Transverse colon (tissue), 4 donors: Measurements from ENCODE around the gene SLC2A11.

ENCODE experiments used
- EP300 ChIP-seq: sonication (generic); formaldehyde crosslinking; IDR thresholded peaks from one replicate; pipeline ENCODE4 v1.6.1; 2017; ENCODE audit warnings: antibody characterized with exemption, low read depth
- POLR2A ChIP-seq: fragments of 450-650 bp; IDR thresholded peaks from one replicate; pipeline ENCODE4 v1.6.1; 2016; ENCODE audit warnings: antibody characterized with exemption, mild to moderate bottlenecking, moderate library complexity
- POLR2AphosphoS5 ChIP-seq, 3 donors: sonication (generic); formaldehyde crosslinking; IDR thresholded peaks; one replicate each; pipeline ENCODE4 v1.6.1; 2016; ENCODE audit warnings: antibody characterized with exemption in 3 of 3
- TF ChIP-seq, protein P1 (sequence below), 5 experiments: fragments of 200-600 bp in 3 of 5; fragments of 450-650 bp in 2 of 5; sonication (generic) in 3 of 5; IDR thresholded peaks; 1 replicate in 2 of 5; 2 replicates in 3 of 5; pipeline ENCODE4 v1.5.1; 2016 to 2017; ENCODE audit warnings: antibody characterized with exemption in 5 of 5, inconsistent platforms in 3 of 5, mild to moderate bottlenecking in 2 of 5, moderate library complexity in 1 of 5

DNA sequence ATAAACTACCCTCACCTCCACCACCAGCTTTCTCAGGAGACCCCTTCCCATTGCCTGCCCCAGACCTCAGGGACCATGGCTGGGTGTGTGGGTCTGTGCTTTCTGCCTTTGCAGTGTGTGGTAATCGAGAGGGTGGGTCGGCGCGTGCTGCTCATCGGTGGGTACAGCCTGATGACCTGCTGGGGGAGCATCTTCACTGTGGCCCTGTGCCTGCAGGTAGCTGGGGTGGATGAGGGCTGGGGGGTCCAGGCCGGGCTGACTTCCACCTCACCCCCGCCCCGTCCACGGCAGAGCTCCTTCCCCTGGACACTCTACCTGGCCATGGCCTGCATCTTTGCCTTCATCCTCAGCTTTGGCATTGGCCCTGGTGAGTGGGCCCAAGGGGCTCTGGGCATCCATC lies 26.0 kb downstream of the SLC2A11 start:
- TF ChIP-seq, protein P1, sequence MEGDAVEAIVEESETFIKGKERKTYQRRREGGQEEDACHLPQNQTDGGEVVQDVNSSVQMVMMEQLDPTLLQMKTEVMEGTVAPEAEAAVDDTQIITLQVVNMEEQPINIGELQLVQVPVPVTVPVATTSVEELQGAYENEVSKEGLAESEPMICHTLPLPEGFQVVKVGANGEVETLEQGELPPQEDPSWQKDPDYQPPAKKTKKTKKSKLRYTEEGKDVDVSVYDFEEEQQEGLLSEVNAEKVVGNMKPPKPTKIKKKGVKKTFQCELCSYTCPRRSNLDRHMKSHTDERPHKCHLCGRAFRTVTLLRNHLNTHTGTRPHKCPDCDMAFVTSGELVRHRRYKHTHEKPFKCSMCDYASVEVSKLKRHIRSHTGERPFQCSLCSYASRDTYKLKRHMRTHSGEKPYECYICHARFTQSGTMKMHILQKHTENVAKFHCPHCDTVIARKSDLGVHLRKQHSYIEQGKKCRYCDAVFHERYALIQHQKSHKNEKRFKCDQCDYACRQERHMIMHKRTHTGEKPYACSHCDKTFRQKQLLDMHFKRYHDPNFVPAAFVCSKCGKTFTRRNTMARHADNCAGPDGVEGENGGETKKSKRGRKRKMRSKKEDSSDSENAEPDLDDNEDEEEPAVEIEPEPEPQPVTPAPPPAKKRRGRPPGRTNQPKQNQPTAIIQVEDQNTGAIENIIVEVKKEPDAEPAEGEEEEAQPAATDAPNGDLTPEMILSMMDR (IDR thresholded peaks at IDR 0.05): no peak
- TF ChIP-seq POLR2AphosphoS5 (IDR thresholded peaks at IDR 0.05): no peak
- TF ChIP-seq POLR2A: no peak
- TF ChIP-seq EP300: no peak
